Erythroblast (primary cell): Measurements from ENCODE around the gene ABCC4.
"Not testable (repeated sequence)": the region's sequence is repeated elsewhere in the genome, so short reads cannot be mapped to it uniquely, and the experiment has no call there.

ENCODE experiments used
- GATA1 ChIP-seq: IDR thresholded peaks from 2 replicates; pipeline ENCODE4 v1.6.1; 2011; ENCODE audit warnings: low read depth, mild to moderate bottlenecking, control low read depth, low read length, moderate library complexity
- POLR2A ChIP-seq: IDR thresholded peaks from 2 replicates; pipeline ENCODE4 v1.6.1; 2011; ENCODE audit warnings: mild to moderate bottlenecking, low read length

DNA sequence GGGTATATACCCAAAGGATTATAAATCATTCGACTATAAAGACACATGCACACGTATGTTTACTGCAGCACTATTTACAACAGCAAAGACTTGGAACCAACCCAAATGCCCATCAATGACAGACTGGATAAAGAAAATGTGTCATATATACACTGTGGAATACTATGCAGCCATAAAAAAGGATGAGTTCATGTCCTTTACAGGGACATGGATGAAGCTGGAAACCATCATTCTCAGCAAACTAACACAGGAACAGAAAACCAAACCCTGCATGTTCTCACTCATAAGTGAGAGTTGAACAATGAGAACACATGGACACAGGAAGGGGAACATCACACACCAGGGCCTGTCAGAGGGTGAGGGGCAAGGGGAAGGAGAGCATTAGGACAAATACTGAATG lies 102.6 kb downstream of the ABCC4 start:
- TF ChIP-seq POLR2A, GATA1: not testable (repeated sequence)
